D721Med (cell line): ENCODE data around the gene PGLYRP4.
A peak's percentile ranks its signal among the peaks of the same experiment; 100 is the strongest.

Experiments used
- DNase-seq: peaks from one replicate; pipeline ENCODE4 v3.0.0; 2011; ENCODE audit warnings: low spot score; ENCODE audit not compliant: insufficient read length
- FAIRE-seq: peaks from 2 replicates; lab custom pipeline; 2011; peaks lifted over from hg19 to GRCh38; lab: Jason Lieb, UNC
- TF ChIP-seq, protein P1 (sequence below): IDR thresholded peaks from 2 replicates; pipeline ENCODE4 v1.5.1; 2012; ENCODE audit warnings: mild to moderate bottlenecking, control low read depth; ENCODE audit not compliant: insufficient read depth; ENCODE audit errors: missing control alignments

PGLYRP4 gene

DNA sequence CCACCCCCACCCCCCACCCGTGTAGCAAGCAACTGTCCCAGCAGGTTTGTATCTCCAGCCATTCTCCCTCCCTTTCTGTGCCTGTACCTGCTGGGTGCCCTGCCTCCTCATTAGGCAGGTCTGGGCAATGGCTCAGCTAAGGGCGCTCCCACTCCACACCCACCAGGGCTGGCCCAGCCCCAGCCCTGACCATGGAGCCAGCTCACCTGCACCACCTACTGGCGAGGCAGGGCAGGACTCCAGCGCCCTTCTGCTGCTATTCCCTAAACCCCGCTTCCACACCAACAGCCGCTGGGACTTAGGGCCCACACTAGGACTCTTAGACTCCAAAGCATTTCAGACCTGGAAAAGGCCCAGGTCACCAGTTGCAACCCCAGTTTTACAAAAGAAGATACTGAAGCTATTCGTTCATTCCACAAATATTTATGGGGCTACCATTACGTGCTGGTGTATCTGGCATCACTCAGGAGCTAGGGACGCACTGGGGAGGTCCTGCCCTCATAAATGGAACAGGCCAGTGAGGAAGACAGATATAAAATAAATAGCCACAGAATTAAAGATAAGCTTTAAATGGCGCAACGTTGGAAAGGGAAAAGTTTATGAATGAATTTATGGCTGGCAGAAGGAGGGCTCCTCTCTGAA is 59.9 kb downstream of the PGLYRP4 start:
- FAIRE-seq (no peak), DNase-seq (no peak)
- TF ChIP-seq, protein P1, sequence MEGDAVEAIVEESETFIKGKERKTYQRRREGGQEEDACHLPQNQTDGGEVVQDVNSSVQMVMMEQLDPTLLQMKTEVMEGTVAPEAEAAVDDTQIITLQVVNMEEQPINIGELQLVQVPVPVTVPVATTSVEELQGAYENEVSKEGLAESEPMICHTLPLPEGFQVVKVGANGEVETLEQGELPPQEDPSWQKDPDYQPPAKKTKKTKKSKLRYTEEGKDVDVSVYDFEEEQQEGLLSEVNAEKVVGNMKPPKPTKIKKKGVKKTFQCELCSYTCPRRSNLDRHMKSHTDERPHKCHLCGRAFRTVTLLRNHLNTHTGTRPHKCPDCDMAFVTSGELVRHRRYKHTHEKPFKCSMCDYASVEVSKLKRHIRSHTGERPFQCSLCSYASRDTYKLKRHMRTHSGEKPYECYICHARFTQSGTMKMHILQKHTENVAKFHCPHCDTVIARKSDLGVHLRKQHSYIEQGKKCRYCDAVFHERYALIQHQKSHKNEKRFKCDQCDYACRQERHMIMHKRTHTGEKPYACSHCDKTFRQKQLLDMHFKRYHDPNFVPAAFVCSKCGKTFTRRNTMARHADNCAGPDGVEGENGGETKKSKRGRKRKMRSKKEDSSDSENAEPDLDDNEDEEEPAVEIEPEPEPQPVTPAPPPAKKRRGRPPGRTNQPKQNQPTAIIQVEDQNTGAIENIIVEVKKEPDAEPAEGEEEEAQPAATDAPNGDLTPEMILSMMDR: peak; percentile 61
